Bronchial epithelial cell (primary cell): Measurements from ENCODE around the gene OPCML. TPM values are rescaled to one million over a fixed set of nuclear protein-coding genes. Genes with fewer than 3 reads are reported as not detected.

ENCODE experiments used
- DNase-seq: peaks from one replicate; pipeline ENCODE4 v3.0.0-alpha.2; 2010; ENCODE audit warnings: low read depth
- FAIRE-seq: peaks from 2 replicates; lab custom pipeline; 2011; peaks lifted over from hg19 to GRCh38; lab: Jason Lieb, UNC
- H3K27me3 ChIP-seq: 2 replicates; pipeline ENCODE4 v1.5.1; 2011; ENCODE audit warnings: low read length; ENCODE audit not compliant: control insufficient read depth, insufficient read depth
- H3K36me3 ChIP-seq: 2 replicates; pipeline ENCODE4 v1.5.1; 2011; ENCODE audit warnings: low read length; ENCODE audit not compliant: control insufficient read depth, insufficient read depth
- H3K4me3 ChIP-seq: 2 replicates; pipeline ENCODE4 v1.5.1; 2011; ENCODE audit warnings: mild to moderate bottlenecking, low read depth, low read length, control low read depth
- total RNA-seq: library from RNA; depleted of rRNA; stranded (reverse); fragments of >200 nt; gene quantifications from 2 replicates; pipeline ENCODE4 v1.2.1, GENCODE V29; 2014
- TF ChIP-seq, protein P1 (sequence below): IDR thresholded peaks from 2 replicates; pipeline ENCODE4 v1.5.1; 2011; ENCODE audit warnings: mild to moderate bottlenecking, moderate library complexity, low read length, control low read depth, inconsistent platforms; ENCODE audit not compliant: insufficient read depth, severe bottlenecking

Gene OPCML
- total RNA-seq, 1 donor from 2014 or later: not detected

DNA sequence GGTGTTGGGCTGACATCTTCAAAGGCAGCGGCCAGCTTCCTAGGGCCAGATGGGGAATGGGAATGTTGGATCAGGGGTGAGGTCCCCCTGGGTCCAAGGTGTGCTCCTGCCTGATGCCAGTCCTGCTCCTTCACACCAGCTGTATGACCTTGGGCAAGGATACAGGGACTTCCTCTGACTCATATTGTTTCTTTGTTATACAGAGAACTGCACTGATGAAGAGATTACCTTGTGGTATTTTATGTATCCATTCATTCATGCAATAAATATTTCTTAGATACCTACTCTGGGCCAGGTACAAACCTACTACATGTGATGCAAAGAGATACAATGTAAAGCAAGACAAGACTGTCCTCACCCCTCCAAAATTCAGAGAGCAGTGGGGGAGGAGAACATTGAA is 3.9 kb upstream of the OPCML start:
- no peak for FAIRE-seq

DNA sequence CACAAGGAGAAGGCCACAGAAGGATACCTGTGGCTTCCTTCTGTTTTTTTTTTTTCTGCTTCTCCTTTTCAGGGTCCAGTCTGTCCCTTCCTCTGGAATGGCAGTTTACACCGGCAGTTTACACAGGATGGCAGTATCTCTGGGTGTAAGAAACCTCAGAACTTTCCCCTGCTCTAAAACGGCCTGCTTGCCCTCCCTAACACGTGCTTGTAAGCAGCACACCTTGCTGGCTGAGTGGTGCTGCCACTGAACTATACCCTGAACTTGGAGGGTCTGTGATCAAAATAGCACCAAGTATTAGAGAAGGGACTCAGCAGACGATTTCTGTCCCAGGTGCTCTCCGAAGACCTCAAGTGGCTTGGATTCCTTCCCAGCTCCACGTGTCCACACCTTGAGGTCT is 904 bp upstream of the OPCML start:
- H3K36me3 ChIP-seq: no peaks in the 10 kb centered on the region
- no peak for DNase-seq
- no peak for FAIRE-seq
- H3K4me3 ChIP-seq: no peak overlapping the region
- H3K27me3 ChIP-seq: no peaks in the 10 kb centered on the region
- TF ChIP-seq, protein P1, sequence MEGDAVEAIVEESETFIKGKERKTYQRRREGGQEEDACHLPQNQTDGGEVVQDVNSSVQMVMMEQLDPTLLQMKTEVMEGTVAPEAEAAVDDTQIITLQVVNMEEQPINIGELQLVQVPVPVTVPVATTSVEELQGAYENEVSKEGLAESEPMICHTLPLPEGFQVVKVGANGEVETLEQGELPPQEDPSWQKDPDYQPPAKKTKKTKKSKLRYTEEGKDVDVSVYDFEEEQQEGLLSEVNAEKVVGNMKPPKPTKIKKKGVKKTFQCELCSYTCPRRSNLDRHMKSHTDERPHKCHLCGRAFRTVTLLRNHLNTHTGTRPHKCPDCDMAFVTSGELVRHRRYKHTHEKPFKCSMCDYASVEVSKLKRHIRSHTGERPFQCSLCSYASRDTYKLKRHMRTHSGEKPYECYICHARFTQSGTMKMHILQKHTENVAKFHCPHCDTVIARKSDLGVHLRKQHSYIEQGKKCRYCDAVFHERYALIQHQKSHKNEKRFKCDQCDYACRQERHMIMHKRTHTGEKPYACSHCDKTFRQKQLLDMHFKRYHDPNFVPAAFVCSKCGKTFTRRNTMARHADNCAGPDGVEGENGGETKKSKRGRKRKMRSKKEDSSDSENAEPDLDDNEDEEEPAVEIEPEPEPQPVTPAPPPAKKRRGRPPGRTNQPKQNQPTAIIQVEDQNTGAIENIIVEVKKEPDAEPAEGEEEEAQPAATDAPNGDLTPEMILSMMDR: no peak

More for the DNA sequence above, 3.9 kb upstream of the OPCML start:
- no peak for DNase-seq
- no peaks in the 10 kb centered on the region for H3K36me3 ChIP-seq
- H3K27me3 ChIP-seq: no peaks in the 10 kb centered on the region
- TF ChIP-seq, protein P1: no peak
- H3K4me3 ChIP-seq: no peak overlapping the region

DNA sequence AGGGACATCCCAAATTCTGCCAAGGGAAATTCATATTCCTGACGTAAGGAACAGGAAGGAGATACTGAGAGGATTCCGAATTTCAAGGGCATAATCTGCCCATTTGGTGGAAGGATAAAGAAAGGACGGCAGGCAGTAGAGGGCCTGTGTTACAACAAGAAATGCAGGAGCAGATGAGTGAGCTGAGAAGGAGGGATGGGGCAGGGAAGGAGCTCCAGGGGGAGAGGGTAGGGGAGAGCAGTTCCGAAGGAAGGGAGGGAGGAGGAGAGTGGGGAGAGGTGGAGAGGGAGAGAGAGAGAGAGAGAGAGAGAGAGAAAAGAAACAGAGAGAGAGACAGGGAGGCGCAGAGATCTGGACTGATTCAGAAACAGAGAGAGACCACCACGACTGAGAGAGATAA is 843 bp downstream of the OPCML start:
- TF ChIP-seq, protein P1: no peak
- no peak for DNase-seq
- Histone ChIP-seq H3K27me3 (no peaks in the 10 kb centered on the region), H3K4me3 (no peak overlapping the region), H3K36me3 (no peaks in the 10 kb centered on the region)
- FAIRE-seq: no peak

DNA sequence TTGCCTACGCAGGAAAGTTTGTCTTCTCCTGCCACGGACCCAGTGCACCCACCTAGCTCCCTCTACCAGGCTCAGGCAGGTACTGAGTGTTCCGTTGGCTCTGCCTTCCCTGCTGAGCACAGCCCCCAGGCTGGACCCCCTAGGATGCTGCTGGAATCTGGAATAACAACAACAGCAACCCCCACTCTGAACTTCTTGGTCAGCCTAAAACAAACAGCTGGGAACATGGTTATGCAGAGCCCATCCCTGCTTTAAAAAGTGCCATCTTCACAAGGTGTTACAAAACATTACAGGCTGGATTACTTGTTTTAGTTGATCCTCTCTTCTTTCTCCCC is 1.8 kb downstream of the OPCML start:
- FAIRE-seq (no peak), DNase-seq (no peak)
- no peak overlapping the region for H3K4me3 ChIP-seq
- H3K36me3 ChIP-seq: no peaks in the 10 kb centered on the region
- TF ChIP-seq, protein P1: no peak
- H3K27me3 ChIP-seq: no peaks in the 10 kb centered on the region

DNA sequence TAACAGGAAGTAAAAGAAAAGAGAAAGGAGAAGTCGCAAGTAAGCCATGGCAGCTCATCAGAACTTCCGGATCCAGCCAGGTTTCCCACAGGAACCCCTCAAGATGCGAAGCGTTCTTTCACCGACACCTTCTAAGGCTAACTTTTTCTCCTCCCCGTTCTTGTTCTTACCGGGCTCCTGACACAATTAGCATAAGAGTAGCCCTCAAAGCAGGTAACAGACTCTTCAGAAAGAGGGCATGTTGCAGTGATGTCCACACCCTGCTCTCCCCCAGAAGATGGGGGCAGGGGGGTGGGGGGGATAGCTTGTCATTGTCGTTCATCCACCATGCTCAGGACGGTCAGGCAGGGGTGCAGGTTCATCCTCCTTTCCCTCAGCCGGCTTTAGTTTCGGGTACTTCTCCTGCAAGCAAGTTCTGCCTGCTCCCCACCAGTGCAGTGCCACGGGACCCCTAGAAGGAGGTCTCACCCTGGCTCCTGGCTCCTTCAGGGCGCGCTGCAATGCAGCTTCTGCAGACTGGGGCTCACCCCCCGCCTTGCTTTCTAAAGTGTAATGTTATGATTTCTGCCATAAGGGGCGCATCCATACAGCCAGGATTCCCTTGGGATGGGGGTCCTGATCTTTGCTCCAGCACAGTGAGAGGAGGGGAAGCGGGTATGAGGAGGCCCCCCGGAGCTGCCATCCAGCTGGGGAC is 2.3 kb downstream of the OPCML start:
- DNase-seq (no peak), FAIRE-seq (no peak)
- TF ChIP-seq, protein P1: no peak
- H3K27me3 ChIP-seq: no peaks in the 10 kb centered on the region
- no peaks in the 10 kb centered on the region for H3K36me3 ChIP-seq
- H3K4me3 ChIP-seq: no peak overlapping the region

DNA sequence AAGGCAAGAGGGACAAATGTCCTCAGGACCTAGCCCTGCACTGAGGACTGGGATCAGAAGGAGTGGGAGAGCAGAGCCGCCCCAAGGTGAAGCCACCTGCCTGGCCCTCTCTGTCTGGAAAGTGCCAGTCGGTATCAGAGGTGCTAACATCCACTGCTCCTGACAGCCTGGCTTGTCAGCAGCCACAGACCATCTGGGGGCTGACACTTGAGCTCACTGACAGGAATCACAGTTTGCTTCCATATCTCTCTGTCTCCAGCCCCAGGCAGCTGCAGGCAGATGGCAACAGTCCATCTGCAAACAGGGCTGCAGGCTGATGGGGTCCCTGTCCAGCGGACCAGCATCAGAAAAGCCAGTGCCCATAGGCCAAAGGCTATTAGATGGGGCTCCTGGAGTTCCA is 5.5 kb downstream of the OPCML start:
- H3K36me3 ChIP-seq: no peaks in the 10 kb centered on the region
- no peak for FAIRE-seq
- TF ChIP-seq, protein P1: no peak
- H3K4me3 ChIP-seq: no peak overlapping the region
- no peak for DNase-seq
- no peaks in the 10 kb centered on the region for H3K27me3 ChIP-seq
